Keratinocyte (primary cell): ENCODE data around the gene SBNO1. TPM values are rescaled to one million over a fixed set of nuclear protein-coding genes. Genes with fewer than 3 reads are reported as not detected.

ENCODE experiments used
- DNase-seq: peaks from one replicate; pipeline ENCODE4 v3.0.0-alpha.2; 2011; ENCODE audit warnings: low read depth, missing footprints, low spot score
- FAIRE-seq: peaks from 2 replicates; lab custom pipeline; 2011; peaks lifted over from hg19 to GRCh38; lab: Jason Lieb, UNC
- H2AFZ ChIP-seq: 2 replicates; pipeline ENCODE4 v1.6.0; 2012; ENCODE audit warnings: low read length, control low read depth, inconsistent platforms; ENCODE audit not compliant: control insufficient read depth
- H3K27ac ChIP-seq: 2 replicates; pipeline ENCODE4 v1.5.1; 2011; ENCODE audit warnings: low read length; ENCODE audit not compliant: control insufficient read depth, insufficient read depth
- H3K27me3 ChIP-seq: 3 replicates; pipeline ENCODE4 v1.6.0; 2011; ENCODE audit warnings: low read length; ENCODE audit not compliant: control insufficient read depth, insufficient read depth; ENCODE audit errors: extremely low read depth
- H3K36me3 ChIP-seq, 2 experiments: 2 replicates in 1 of 2; 3 replicates in 1 of 2; pipeline ENCODE4 v1.5.1; 2011; ENCODE audit warnings: low read length in 2 of 2, mild to moderate bottlenecking in 1 of 2; ENCODE audit not compliant: control insufficient read depth in 2 of 2, insufficient read depth in 2 of 2; ENCODE audit errors: extremely low read depth in 1 of 2
- H3K4me1 ChIP-seq: 3 replicates; pipeline ENCODE4 v1.5.1; 2011; ENCODE audit warnings: low read length; ENCODE audit not compliant: control insufficient read depth, insufficient read depth; ENCODE audit errors: extremely low read depth
- H3K4me2 ChIP-seq: 3 replicates; pipeline ENCODE4 v1.6.0; 2011; ENCODE audit warnings: low read depth, low read length; ENCODE audit not compliant: control insufficient read depth, insufficient read depth; ENCODE audit errors: extremely low read depth
- H3K4me3 ChIP-seq, 3 experiments: fragments of 200-600 bp in 1 of 3; sonication (generic) in 1 of 3; 2 replicates in 2 of 3; 3 replicates in 1 of 3; pipeline ENCODE4 v1.5.1; 2011 to 2016; ENCODE audit warnings: low read length in 3 of 3, mild to moderate bottlenecking in 3 of 3, control low read depth in 2 of 3, inconsistent platforms in 1 of 3, low read depth in 1 of 3, mixed read lengths in 1 of 3, mixed run types in 1 of 3, moderate library complexity in 1 of 3; ENCODE audit not compliant: control insufficient read depth in 2 of 3, insufficient read depth in 2 of 3; ENCODE audit errors: extremely low read depth in 1 of 3
- H3K79me2 ChIP-seq: 2 replicates; pipeline ENCODE4 v1.6.0; 2012; ENCODE audit warnings: low read length; ENCODE audit not compliant: control insufficient read depth, insufficient read depth
- H3K9ac ChIP-seq: 3 replicates; pipeline ENCODE4 v1.6.0; 2011; ENCODE audit warnings: low read length; ENCODE audit not compliant: control insufficient read depth, insufficient read depth; ENCODE audit errors: extremely low read depth
- H3K9me1 ChIP-seq: 3 replicates; pipeline ENCODE4 v1.6.0; 2011; ENCODE audit warnings: low read length; ENCODE audit not compliant: control insufficient read depth, insufficient read depth; ENCODE audit errors: extremely low read depth
- H3K9me3 ChIP-seq: 2 replicates; pipeline ENCODE4 v1.5.1; 2012; ENCODE audit warnings: low read depth, low read length; ENCODE audit not compliant: control insufficient read depth
- H4K20me1 ChIP-seq: 3 replicates; pipeline ENCODE4 v1.6.0; 2011; ENCODE audit warnings: low read length; ENCODE audit not compliant: control insufficient read depth, insufficient read depth; ENCODE audit errors: extremely low read depth
- EZH2 ChIP-seq: IDR thresholded peaks from one replicate; pipeline ENCODE4 v1.6.1; 2012; ENCODE audit warnings: inconsistent platforms, mild to moderate bottlenecking, low read length, moderate library complexity
- dilution Hi-C: fragments of 300-500 bp; cut with MboI; formaldehyde crosslinking; loops from one replicate; pipeline ENCODE4 v1.7.0; 2020; ENCODE audit warnings: low sequenced_read_pairs; ENCODE audit not compliant: extremely low pct_ligation_motif_present
- polyA plus RNA-seq, 5 experiments: library from polyadenylated mRNA; depleted of rRNA in 3 of 5; stranded (reverse) in 3 of 5; stranded (forward) in 1 of 5; unstranded in 1 of 5; fragments of >200 nt; gene quantifications; 1 replicate in 1 of 5; 2 replicates in 3 of 5; 3 replicates in 1 of 5; pipeline versions ENCODE4 v1.2.1 to v1.2.3, GENCODE V29; 2011 to 2012; ENCODE audit warnings: missing spikeins in 2 of 5, low read depth in 1 of 5, low replicate concordance in 1 of 5
- TF ChIP-seq, protein P1 (sequence below), 3 experiments: IDR thresholded peaks in 1 of 3; conservative IDR thresholded peaks in 1 of 3; optimal IDR thresholded peaks in 1 of 3; 2 replicates in 2 of 3; 3 replicates in 1 of 3; pipeline versions ENCODE3 to v1.5.1; 2011; ENCODE audit warnings: low read length in 3 of 3, mild to moderate bottlenecking in 3 of 3, moderate library complexity in 2 of 3, control low read depth in 1 of 3, inconsistent platforms in 1 of 3; ENCODE audit not compliant: insufficient read depth in 2 of 3; ENCODE audit errors: extremely low read depth in 1 of 3

Gene SBNO1
- polyA plus RNA-seq, 1 donor (not counting 4 experiments of a cell fraction or from before 2014, with no cell fraction given), result 18.4 TPM

DNA sequence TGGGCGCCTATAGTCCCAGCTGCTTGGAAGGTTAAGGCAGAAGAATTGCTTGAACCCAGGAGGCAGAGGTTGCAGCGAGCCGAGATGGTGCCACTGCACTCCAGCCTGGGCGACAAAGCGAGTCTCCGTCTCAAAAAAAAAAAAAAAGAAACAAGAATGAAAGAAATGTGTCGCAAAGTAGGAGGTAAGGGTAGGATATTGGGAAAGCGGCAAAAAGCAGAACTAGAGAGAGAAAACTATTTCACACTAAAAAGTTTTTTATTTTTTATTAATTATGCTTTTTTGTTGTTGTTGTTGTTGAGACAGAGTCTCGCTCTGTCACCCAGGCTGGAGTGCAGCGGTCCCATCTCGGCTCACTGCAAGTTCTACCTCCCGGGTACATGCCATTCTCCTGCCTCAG, 17.7 kb downstream of the SBNO1 start:
- H3K27me3 ChIP-seq, result no peaks in the 10 kb centered on the region
- dilution Hi-C loops, result no loop called here
- no peak overlapping the region for H2AFZ ChIP-seq
- H3K79me2 ChIP-seq, result peaks cover 25% of the 10 kb centered on the region
- H3K4me3 ChIP-seq, result no peak overlapping the region
- no peak overlapping the region for H3K4me2 ChIP-seq
- no peak overlapping the region for H3K9ac ChIP-seq
- H3K9me3 ChIP-seq, result no peaks in the 10 kb centered on the region
- DNase-seq (no peak), FAIRE-seq (no peak)
- H4K20me1 ChIP-seq, result peaks cover 4% of the 10 kb centered on the region
- TF ChIP-seq, protein P1, sequence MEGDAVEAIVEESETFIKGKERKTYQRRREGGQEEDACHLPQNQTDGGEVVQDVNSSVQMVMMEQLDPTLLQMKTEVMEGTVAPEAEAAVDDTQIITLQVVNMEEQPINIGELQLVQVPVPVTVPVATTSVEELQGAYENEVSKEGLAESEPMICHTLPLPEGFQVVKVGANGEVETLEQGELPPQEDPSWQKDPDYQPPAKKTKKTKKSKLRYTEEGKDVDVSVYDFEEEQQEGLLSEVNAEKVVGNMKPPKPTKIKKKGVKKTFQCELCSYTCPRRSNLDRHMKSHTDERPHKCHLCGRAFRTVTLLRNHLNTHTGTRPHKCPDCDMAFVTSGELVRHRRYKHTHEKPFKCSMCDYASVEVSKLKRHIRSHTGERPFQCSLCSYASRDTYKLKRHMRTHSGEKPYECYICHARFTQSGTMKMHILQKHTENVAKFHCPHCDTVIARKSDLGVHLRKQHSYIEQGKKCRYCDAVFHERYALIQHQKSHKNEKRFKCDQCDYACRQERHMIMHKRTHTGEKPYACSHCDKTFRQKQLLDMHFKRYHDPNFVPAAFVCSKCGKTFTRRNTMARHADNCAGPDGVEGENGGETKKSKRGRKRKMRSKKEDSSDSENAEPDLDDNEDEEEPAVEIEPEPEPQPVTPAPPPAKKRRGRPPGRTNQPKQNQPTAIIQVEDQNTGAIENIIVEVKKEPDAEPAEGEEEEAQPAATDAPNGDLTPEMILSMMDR (optimal IDR thresholded peaks at IDR 0.05 in 1 of 3, IDR thresholded peaks at IDR 0.05 in 1 of 3, conservative IDR thresholded peaks at IDR 0.05 in 1 of 3; ENCODE audit: extremely low read depth in 1 of 3, insufficient read depth in 2 of 3, low read length in 3 of 3), result no peak
- no peak for TF ChIP-seq EZH2
- H3K27ac ChIP-seq, result no peak overlapping the region
- H3K36me3 ChIP-seq, result peaks cover 16 to 32% of the 10 kb centered on the region in 2 experiments
- no peaks in the 10 kb centered on the region for H3K9me1 ChIP-seq
- H3K4me1 ChIP-seq, result no peaks in the 10 kb centered on the region

DNA sequence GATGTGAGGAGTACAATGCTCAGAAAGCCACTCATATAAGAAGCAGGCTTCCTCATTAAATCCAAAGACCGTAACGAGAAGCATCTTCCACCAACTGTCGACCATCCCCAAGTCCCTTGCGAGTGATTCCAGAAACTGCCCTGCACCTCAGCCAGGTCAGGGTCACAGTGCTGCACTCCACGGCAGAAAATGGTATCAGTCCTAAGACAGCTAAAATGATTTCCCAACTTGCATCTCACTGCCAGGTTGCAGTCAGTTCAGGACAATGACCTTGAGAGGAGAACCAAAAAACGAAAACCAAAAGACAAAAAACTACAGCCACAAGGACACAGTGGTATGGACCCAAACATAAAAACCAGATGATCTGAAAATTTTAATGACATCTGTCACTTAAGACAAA, 20.6 kb downstream of the SBNO1 start:
- Histone ChIP-seq H3K9ac (no peak overlapping the region), H3K27ac (no peak overlapping the region), H3K4me3 (no peak overlapping the region), H2AFZ (no peak overlapping the region), H3K79me2 (peaks cover 8% of the 10 kb centered on the region), H3K4me1 (no peaks in the 10 kb centered on the region), H3K9me3 (no peaks in the 10 kb centered on the region), H4K20me1 (no peaks in the 10 kb centered on the region), H3K4me2 (no peak overlapping the region), H3K27me3 (no peaks in the 10 kb centered on the region), H3K36me3 (peaks cover 15 to 40% of the 10 kb centered on the region in 2 experiments), H3K9me1 (no peaks in the 10 kb centered on the region)
- dilution Hi-C loops, result no loop called here
- TF ChIP-seq, protein P1 (optimal IDR thresholded peaks at IDR 0.05 in 1 of 3, IDR thresholded peaks at IDR 0.05 in 1 of 3, conservative IDR thresholded peaks at IDR 0.05 in 1 of 3; ENCODE audit: extremely low read depth in 1 of 3, insufficient read depth in 2 of 3, low read length in 3 of 3), result no peak
- no peak for TF ChIP-seq EZH2
- no peak for FAIRE-seq
- DNase-seq, result no peak
